ENCODE measurements around the gene SMG6. TPM values are rescaled to one million over a fixed set of nuclear protein-coding genes. Genes with fewer than 3 reads are reported as not detected.

SMG6 gene
- total and polyA plus RNA-seq, 11 donors = 12.2 to 38.6 (median 22.1) TPM

DNA sequence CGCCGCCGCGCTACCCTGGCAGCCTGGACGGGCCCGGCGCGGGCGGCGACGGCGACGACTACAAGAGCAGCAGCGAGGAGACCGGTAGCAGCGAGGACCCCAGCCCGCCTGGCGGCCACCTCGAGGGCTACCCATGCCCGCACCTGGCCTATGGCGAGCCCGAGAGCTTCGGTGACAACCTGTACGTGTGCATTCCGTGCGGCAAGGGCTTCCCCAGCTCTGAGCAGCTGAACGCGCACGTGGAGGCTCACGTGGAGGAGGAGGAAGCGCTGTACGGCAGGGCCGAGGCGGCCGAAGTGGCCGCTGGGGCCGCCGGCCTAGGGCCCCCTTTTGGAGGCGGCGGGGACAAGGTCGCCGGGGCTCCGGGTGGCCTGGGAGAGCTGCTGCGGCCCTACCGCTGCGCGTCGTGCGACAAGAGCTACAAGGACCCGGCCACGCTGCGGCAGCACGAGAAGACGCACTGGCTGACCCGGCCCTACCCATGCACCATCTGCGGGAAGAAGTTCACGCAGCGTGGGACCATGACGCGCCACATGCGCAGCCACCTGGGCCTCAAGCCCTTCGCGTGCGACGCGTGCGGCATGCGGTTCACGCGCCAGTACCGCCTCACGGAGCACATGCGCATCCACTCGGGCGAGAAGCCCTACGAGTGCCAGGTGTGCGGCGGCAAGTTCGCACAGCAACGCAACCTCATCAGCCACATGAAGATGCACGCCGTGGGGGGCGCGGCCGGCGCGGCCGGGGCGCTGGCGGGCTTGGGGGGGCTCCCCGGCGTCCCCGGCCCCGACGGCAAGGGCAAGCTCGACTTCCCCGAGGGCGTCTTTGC, 245.6 kb downstream of the SMG6 start:
- Histone ChIP-seq H3K9me3 (no peaks in the 10 kb centered on the region), H3K36me3 (peaks cover 0 to 59% (median 22%) of the 10 kb centered on the region in 9 donors), H3K4me1 (peaks cover 2 to 91% (median 65%) of the 10 kb centered on the region in 12 donors), H3K27me3 (peaks cover 0 to 51% (median 10%) of the 10 kb centered on the region in 9 donors), H3K27ac (peak overlapping the region; percentile 67 to 98 (median 92)), H3K4me3 (peak overlapping the region; percentile 24 to 87 (median 66))
- DNase-seq (peak in 1 of 5 donors; percentile 48), ATAC-seq (no peak)
- intact Hi-C loops (cut with DNase I) = loop anchor here in 3 of 10 donors (2.0 to 10.0 kb wide), 4 partner anchors 34 to 227 kb away; no protein-coding TSS in a partner anchor
- 20 to 29% (median 22%) methylated on average over 32 to 98 of the region's 98 CpGs for WGBS, 4 donors
- no peak for TF ChIP-seq POLR2A (IDR thresholded peaks at IDR 0.05)

DNA sequence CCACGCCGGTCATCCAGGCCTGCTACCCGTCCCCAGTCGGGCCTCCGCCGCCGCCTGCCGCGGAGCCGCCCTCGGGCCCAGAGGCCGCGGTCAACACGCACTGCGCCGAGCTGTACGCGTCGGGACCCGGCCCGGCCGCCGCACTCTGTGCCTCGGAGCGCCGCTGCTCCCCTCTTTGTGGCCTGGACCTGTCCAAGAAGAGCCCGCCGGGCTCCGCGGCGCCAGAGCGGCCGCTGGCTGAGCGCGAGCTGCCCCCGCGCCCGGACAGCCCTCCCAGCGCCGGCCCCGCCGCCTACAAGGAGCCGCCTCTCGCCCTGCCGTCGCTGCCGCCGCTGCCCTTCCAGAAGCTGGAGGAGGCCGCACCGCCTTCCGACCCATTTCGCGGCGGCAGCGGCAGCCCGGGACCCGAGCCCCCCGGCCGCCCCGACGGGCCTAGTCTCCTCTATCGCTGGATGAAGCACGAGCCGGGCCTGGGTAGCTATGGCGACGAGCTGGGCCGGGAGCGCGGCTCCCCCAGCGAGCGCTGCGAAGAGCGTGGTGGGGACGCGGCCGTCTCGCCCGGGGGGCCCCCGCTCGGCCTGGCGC, 246.3 kb downstream of the SMG6 start:
- Histone ChIP-seq H3K4me1 (peaks cover 0 to 84% (median 59%) of the 10 kb centered on the region in 12 donors), H3K27ac (peak overlapping the region; percentile 67 to 98 (median 92)), H3K36me3 (peaks cover 0 to 53% (median 21%) of the 10 kb centered on the region in 9 donors), H3K9me3 (no peaks in the 10 kb centered on the region), H3K4me3 (peak overlapping the region; percentile 6 to 87 (median 66)), H3K27me3 (peaks cover 0 to 51% (median 10%) of the 10 kb centered on the region in 9 donors)
- DNase-seq (peak in 1 of 5 donors; percentile 68), ATAC-seq (no peak)
- no peak for TF ChIP-seq POLR2A (IDR thresholded peaks at IDR 0.05)
- TF ChIP-seq, protein P1, sequence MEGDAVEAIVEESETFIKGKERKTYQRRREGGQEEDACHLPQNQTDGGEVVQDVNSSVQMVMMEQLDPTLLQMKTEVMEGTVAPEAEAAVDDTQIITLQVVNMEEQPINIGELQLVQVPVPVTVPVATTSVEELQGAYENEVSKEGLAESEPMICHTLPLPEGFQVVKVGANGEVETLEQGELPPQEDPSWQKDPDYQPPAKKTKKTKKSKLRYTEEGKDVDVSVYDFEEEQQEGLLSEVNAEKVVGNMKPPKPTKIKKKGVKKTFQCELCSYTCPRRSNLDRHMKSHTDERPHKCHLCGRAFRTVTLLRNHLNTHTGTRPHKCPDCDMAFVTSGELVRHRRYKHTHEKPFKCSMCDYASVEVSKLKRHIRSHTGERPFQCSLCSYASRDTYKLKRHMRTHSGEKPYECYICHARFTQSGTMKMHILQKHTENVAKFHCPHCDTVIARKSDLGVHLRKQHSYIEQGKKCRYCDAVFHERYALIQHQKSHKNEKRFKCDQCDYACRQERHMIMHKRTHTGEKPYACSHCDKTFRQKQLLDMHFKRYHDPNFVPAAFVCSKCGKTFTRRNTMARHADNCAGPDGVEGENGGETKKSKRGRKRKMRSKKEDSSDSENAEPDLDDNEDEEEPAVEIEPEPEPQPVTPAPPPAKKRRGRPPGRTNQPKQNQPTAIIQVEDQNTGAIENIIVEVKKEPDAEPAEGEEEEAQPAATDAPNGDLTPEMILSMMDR (IDR thresholded peaks at IDR 0.05) = no peak
- intact Hi-C loops (cut with DNase I) = loop anchor here in 3 of 10 donors (5.0 to 10.0 kb wide), 3 partner anchors 35 to 228 kb away; no protein-coding TSS in a partner anchor
- 3 to 17% (median 7%) methylated on average over 17 to 81 of the region's 81 CpGs for WGBS, 4 donors

DNA sequence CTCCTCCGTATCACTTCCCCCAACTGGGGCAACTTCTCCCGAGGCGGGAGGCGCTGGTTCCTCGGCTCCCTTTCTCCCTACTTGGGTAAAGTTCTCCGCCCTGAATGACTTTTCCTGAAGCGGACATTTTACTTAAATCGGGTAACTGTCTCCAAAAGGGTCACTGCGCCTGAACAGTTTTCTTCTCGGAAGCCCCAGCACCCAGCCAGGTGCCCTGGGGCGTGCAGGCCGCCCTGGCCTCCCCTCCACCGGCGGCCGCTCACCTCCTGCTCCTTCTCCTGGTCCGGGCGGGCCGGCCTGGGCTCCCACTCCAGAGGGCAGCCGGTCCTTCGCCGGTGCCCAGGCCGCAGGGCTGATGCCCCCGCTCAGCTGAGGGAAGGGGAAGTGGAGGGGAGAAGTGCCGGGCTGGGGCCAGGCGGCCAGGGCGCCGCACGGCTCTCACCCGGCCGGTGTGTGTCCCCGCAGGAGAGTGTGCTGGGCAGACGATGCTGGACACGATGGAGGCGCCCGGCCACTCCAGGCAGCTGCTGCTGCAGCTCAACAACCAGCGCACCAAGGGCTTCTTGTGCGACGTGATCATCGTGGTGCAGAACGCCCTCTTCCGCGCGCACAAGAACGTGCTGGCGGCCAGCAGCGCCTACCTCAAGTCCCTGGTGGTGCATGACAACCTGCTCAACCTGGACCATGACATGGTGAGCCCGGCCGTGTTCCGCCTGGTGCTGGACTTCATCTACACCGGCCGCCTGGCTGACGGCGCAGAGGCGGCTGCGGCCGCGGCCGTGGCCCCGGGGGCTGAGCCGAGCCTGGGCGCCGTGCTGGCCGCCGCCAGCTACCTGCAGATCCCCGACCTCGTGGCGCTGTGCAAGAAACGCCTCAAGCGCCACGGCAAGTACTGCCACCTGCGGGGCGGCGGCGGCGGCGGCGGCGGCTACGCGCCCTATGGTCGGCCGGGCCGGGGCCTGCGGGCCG, 247.1 kb downstream of the SMG6 start:
- Histone ChIP-seq H3K4me3 (peak overlapping the region; percentile 24 to 87 (median 70)), H3K36me3 (peaks cover 0 to 47% (median 21%) of the 10 kb centered on the region in 9 donors), H3K27ac (peak overlapping the region; percentile 67 to 98 (median 92)), H3K27me3 (peaks cover 0 to 53% (median 10%) of the 10 kb centered on the region in 9 donors), H3K9me3 (no peaks in the 10 kb centered on the region), H3K4me1 (peaks cover 0 to 82% (median 55%) of the 10 kb centered on the region in 12 donors)
- intact Hi-C loops (cut with DNase I) = loop anchor here in 3 of 10 donors (5.0 to 10.0 kb wide), 3 partner anchors 36 to 228 kb away; no protein-coding TSS in a partner anchor
- ATAC-seq (no peak), DNase-seq (peak in 3 of 5 donors; percentile 43 to 69 (median 54))
- WGBS, 4 donors = 18 to 36% (median 21%) methylated on average over 33 to 85 of the region's 85 CpGs
- TF ChIP-seq, protein P1 (IDR thresholded peaks at IDR 0.05) = peak in 1 of 12 donors; percentile 13
- TF ChIP-seq POLR2A (IDR thresholded peaks at IDR 0.05) = no peak

Measured in heart left ventricle (tissue), 16 donors.